ENCODE data around the gene TP53AIP1. TPM values are rescaled to one million over a fixed set of nuclear protein-coding genes. Genes with fewer than 3 reads are reported as not detected.

TP53AIP1 gene
- total RNA-seq, 1 experiment from 2014 or later, result 2.3 TPM

DNA sequence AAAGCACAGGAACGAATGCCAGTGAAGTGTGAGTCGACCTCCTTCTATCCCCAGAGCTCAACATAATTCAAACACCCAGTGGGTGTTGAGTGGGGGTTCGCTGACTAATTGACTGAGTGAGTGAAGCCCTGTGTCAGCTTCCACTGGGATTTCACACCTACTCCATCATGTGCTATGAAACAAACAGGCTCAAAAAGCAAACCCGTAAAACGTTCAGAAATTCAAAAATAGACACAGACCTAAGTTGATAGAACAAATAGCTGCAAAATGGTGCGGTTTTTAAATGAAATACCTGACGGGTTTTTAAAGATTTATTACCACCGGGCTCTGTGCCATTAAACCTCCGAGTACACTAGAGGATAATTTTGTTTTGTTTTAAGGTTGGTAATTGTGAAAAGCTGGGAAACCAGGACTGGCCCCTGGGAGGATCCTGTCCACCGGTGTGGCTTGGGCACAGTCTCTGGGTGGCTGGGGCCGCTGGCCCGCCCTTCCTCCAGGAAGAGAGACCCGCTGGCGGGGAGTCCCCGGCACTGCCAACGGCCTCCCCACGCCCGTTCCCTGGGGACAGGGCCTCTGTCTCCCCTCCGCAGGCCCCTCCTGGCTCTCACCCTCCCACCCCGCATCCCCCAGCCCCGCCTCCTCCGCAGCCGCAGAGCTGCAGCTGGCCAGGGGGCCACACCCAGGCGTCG, 37.9 kb downstream of the TP53AIP1 start:
- Histone ChIP-seq H3K4me1 (ENCODE audit: insufficient read depth, low read length, poor library complexity, severe bottlenecking) (peaks cover 6% of the 10 kb centered on the region), H3K9me3 (ENCODE audit: low read depth, low read length, poor library complexity, severe bottlenecking) (no peaks in the 10 kb centered on the region), H3K27me3 (replicated peaks; ENCODE audit: insufficient read depth, low read depth, low read length, poor library complexity) (no peaks in the 10 kb centered on the region), H3K4me3 (ENCODE audit: low read depth, low read length, poor library complexity, severe bottlenecking) (peak overlapping the region; percentile 62), H3K27ac (ENCODE audit: low read depth, low read length, poor library complexity, severe bottlenecking) (no peak overlapping the region), H3K36me3 (ENCODE audit: insufficient read depth, low read length, poor library complexity, severe bottlenecking) (no peaks in the 10 kb centered on the region)
- DNase-seq (ENCODE audit: low spot score), result peak; percentile 45
- TF ChIP-seq, protein P1, sequence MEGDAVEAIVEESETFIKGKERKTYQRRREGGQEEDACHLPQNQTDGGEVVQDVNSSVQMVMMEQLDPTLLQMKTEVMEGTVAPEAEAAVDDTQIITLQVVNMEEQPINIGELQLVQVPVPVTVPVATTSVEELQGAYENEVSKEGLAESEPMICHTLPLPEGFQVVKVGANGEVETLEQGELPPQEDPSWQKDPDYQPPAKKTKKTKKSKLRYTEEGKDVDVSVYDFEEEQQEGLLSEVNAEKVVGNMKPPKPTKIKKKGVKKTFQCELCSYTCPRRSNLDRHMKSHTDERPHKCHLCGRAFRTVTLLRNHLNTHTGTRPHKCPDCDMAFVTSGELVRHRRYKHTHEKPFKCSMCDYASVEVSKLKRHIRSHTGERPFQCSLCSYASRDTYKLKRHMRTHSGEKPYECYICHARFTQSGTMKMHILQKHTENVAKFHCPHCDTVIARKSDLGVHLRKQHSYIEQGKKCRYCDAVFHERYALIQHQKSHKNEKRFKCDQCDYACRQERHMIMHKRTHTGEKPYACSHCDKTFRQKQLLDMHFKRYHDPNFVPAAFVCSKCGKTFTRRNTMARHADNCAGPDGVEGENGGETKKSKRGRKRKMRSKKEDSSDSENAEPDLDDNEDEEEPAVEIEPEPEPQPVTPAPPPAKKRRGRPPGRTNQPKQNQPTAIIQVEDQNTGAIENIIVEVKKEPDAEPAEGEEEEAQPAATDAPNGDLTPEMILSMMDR (conservative IDR thresholded peaks at IDR 0.05; ENCODE audit: low read depth, low read length), result no peak
- no peak for TF ChIP-seq EZH2 (IDR thresholded peaks at IDR 0.05; ENCODE audit: borderline replicate concordance, low read depth, low read length, poor library complexity, severe bottlenecking)
- intact Hi-C loops (cut with micrococcal nuclease; ENCODE audit: unreplicated experiment), result no loop called here
- ChIA-PET CTCF (interaction anchor here (0.6 to 3.5 kb wide), 3 partner anchors 52 to 74 kb away, joined by 3 to 17 read pairs (median 3); no protein-coding TSS in a partner anchor), POLR2A (ENCODE audit: low non-redundant PET) (no interaction called here)
- BruUV-seq (replicated peaks), result no TSS peak

DNA sequence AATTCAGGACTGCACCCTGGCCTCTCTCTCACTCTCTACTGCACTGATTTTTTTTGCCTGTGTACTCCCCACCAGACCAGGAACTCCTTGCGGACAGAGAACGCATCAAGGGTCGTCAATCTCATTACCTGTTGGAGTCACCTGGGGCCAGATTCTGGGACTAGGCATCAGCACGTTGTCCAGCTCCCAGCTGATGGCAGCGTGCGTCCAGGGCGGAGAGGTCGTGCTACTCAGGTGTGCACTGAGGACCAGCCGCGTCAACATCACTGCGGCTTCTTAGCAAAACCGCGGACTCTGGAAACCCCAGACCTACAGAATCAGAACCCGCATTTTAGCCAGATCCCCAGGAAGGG, 38.4 kb downstream of the TP53AIP1 start:
- intact Hi-C loops (cut with micrococcal nuclease; ENCODE audit: unreplicated experiment), result no loop called here
- peaks cover 6% of the 10 kb centered on the region for H3K4me1 ChIP-seq (ENCODE audit: insufficient read depth, low read length, poor library complexity, severe bottlenecking)
- no peak overlapping the region for H3K4me3 ChIP-seq (ENCODE audit: low read depth, low read length, poor library complexity, severe bottlenecking)
- H3K27ac ChIP-seq (ENCODE audit: low read depth, low read length, poor library complexity, severe bottlenecking), result no peak overlapping the region
- ChIA-PET CTCF (interaction anchor here (1.3 to 3.5 kb wide), 2 partner anchors 52 to 73 kb away, joined by 3 to 17 read pairs; no protein-coding TSS in a partner anchor), POLR2A (ENCODE audit: low non-redundant PET) (no interaction called here)
- H3K36me3 ChIP-seq (ENCODE audit: insufficient read depth, low read length, poor library complexity, severe bottlenecking), result no peaks in the 10 kb centered on the region
- no TSS peak for BruUV-seq (replicated peaks)
- DNase-seq (ENCODE audit: low spot score), result no peak
- H3K27me3 ChIP-seq (replicated peaks; ENCODE audit: insufficient read depth, low read depth, low read length, poor library complexity), result no peaks in the 10 kb centered on the region
- no peaks in the 10 kb centered on the region for H3K9me3 ChIP-seq (ENCODE audit: low read depth, low read length, poor library complexity, severe bottlenecking)
- no peak for TF ChIP-seq EZH2 (IDR thresholded peaks at IDR 0.05; ENCODE audit: borderline replicate concordance, low read depth, low read length, poor library complexity, severe bottlenecking)
- TF ChIP-seq, protein P1 (conservative IDR thresholded peaks at IDR 0.05; ENCODE audit: low read depth, low read length), result no peak

DNA sequence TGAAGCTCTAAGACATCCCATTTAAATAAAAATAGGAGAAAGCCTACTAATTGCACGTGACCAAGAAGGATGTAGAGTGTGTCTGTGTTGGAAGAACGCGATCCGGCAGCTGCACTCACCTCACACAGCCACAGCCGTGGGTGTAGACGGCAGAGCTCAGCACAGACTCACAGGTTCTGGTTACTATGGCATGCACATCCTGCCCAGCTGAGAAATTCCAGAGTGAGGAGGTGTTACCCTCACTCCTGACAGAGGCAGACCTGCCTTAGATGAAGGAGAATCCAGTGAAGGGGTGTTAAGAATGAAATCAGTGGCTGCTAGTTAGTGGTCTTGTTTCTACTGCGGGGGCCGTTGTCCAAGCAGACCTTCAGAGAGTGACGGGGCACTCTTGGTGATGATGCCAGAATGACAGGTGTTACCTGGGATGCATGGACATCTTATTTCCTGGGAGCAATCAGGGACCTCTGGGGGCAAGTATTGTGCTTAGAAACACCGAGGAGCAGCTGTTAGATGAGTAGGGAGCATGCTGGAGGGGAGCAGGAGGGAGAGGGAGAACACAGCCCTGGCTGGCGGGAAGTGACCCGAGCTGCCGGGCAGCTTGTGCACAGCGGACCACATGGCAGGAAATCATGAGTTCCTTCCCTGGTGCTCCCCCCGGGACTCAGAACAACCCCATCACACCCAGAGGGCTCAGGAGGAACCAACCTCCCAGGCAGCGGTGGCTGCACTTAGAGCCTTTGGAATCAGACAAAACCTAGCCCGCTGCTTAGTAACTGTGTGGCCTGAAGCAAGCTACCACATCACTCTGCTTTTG, 39.2 kb downstream of the TP53AIP1 start:
- intact Hi-C loops (cut with micrococcal nuclease; ENCODE audit: unreplicated experiment), result no loop called here
- H3K36me3 ChIP-seq (ENCODE audit: insufficient read depth, low read length, poor library complexity, severe bottlenecking), result no peaks in the 10 kb centered on the region
- peaks cover 6% of the 10 kb centered on the region for H3K4me1 ChIP-seq (ENCODE audit: insufficient read depth, low read length, poor library complexity, severe bottlenecking)
- no peak for DNase-seq (ENCODE audit: low spot score)
- H3K27me3 ChIP-seq (replicated peaks; ENCODE audit: insufficient read depth, low read depth, low read length, poor library complexity), result no peaks in the 10 kb centered on the region
- no TSS peak for BruUV-seq (replicated peaks)
- no peak overlapping the region for H3K27ac ChIP-seq (ENCODE audit: low read depth, low read length, poor library complexity, severe bottlenecking)
- no peak overlapping the region for H3K4me3 ChIP-seq (ENCODE audit: low read depth, low read length, poor library complexity, severe bottlenecking)
- ChIA-PET POLR2A (ENCODE audit: low non-redundant PET) (no interaction called here), CTCF (interaction anchor here (0.5 kb wide), 1 partner anchor 463 kb away, joined by 6 read pairs; no protein-coding TSS in a partner anchor)
- TF ChIP-seq, protein P1 (conservative IDR thresholded peaks at IDR 0.05; ENCODE audit: low read depth, low read length), result no peak
- TF ChIP-seq EZH2 (IDR thresholded peaks at IDR 0.05; ENCODE audit: borderline replicate concordance, low read depth, low read length, poor library complexity, severe bottlenecking), result no peak
- no peaks in the 10 kb centered on the region for H3K9me3 ChIP-seq (ENCODE audit: low read depth, low read length, poor library complexity, severe bottlenecking)

Data from A673 (cell line).